ENCODE data around the gene DLEC1. TPM values are rescaled to one million over a fixed set of nuclear protein-coding genes. Genes with fewer than 3 reads are reported as not detected.

The DLEC1 gene
- total and polyA plus RNA-seq, 2 donors from 2014 or later, result 0.52 to 3.3 TPM

DNA sequence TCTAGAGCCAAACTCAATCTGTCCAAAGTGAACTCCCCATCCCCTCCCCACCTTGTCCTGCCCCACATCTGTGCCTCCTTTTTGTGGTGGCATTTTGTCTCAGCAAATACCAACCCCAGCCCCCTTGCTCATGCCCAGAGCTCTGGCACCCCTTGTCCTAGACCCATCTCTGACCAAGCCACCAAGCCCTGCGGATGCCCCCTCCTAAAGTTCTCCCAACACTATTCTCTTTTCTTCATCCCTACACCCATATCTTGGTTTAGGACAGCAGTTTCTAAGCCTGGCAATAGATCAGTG, 80.2 kb downstream of the DLEC1 start:
- FAIRE-seq, result no peak
- Histone ChIP-seq H3K36me3 (ENCODE audit: control insufficient read depth in 2 of 3, insufficient read depth in 3 of 3, low read length in 3 of 3) (peaks cover 0 to 22% (median 14%) of the 10 kb centered on the region in 3 donors), H3K9me3 (ENCODE audit: control insufficient read depth in 2 of 3, insufficient read depth in 1 of 3, low read length in 3 of 3) (no peaks in the 10 kb centered on the region), H3K4me3 (ENCODE audit: low read length in 3 of 3) (no peak overlapping the region), H3K9ac (ENCODE audit: low read length in 3 of 3) (no peak overlapping the region), H3K27me3 (ENCODE audit: control insufficient read depth, insufficient read depth, low read length) (no peaks in the 10 kb centered on the region), H3K27ac (ENCODE audit: low read depth in 2 of 2, low read length in 2 of 2) (no peak overlapping the region), H3K4me1 (ENCODE audit: control insufficient read depth in 2 of 3, insufficient read depth in 2 of 3, low read depth in 1 of 3, low read length in 3 of 3) (peaks cover 0 to 14% (median 10%) of the 10 kb centered on the region in 3 donors)
- DNase-seq, result peak in 1 of 5 donors; percentile 22
- TF ChIP-seq, protein P1, sequence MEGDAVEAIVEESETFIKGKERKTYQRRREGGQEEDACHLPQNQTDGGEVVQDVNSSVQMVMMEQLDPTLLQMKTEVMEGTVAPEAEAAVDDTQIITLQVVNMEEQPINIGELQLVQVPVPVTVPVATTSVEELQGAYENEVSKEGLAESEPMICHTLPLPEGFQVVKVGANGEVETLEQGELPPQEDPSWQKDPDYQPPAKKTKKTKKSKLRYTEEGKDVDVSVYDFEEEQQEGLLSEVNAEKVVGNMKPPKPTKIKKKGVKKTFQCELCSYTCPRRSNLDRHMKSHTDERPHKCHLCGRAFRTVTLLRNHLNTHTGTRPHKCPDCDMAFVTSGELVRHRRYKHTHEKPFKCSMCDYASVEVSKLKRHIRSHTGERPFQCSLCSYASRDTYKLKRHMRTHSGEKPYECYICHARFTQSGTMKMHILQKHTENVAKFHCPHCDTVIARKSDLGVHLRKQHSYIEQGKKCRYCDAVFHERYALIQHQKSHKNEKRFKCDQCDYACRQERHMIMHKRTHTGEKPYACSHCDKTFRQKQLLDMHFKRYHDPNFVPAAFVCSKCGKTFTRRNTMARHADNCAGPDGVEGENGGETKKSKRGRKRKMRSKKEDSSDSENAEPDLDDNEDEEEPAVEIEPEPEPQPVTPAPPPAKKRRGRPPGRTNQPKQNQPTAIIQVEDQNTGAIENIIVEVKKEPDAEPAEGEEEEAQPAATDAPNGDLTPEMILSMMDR (IDR thresholded peaks at IDR 0.05; ENCODE audit: borderline replicate concordance, extremely low read depth, insufficient read depth), result no peak
- intact Hi-C loops (cut with DNase I), result no loop called here

DNA sequence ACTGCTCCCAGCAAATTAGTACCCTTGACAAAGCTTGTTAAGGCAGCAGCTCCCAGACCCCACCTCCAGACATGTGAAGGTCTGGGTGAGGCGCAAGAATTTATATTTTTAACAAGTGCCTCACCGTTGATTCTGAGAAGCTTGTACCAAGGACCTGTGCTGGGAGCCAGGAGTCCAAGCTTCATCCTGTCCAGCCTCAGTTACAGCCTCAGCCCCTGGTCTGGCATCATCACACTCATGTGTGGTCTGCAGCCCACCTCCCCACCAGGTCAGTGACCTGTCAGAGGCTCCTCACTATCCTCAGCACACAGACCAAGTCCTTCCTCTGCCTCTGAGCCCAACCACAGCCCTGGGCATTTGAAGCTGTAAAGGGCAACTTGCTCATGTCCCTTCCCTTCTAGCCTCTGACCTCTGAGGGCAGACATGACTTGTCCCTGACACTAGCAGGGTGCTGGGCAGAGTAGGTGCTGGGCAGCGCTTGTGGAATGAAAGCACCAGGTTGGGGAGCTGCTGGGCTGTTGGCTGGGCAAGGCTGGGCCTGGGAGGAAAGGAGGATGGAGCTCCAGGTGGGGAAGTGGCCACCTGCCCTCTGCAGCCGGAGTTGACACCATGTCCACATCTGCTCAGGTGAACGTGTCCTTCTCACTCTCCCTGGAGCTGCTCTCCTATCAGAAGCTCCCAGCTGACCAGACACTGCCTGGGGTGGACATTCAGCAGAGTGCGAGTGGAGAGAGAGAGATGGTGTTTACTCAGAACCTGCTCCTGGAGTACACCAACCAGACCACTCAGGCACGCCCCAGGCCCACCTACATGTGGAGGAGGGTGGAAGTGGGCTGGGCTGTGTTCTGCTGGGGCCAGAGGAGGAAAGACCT, 81.0 kb downstream of the DLEC1 start:
- peak in 2 of 5 donors; percentile 29 to 58 for DNase-seq
- Histone ChIP-seq H3K36me3 (ENCODE audit: control insufficient read depth in 2 of 3, insufficient read depth in 3 of 3, low read length in 3 of 3) (peaks cover 0 to 24% (median 20%) of the 10 kb centered on the region in 3 donors), H3K27me3 (ENCODE audit: control insufficient read depth, insufficient read depth, low read length) (no peaks in the 10 kb centered on the region), H3K4me1 (ENCODE audit: control insufficient read depth in 2 of 3, insufficient read depth in 2 of 3, low read depth in 1 of 3, low read length in 3 of 3) (peaks cover 0 to 17% (median 11%) of the 10 kb centered on the region in 3 donors), H3K9me3 (ENCODE audit: control insufficient read depth in 2 of 3, insufficient read depth in 1 of 3, low read length in 3 of 3) (no peaks in the 10 kb centered on the region), H3K4me3 (ENCODE audit: low read length in 3 of 3) (no peak overlapping the region), H3K27ac (ENCODE audit: low read depth in 2 of 2, low read length in 2 of 2) (no peak overlapping the region), H3K9ac (ENCODE audit: low read length in 3 of 3) (no peak overlapping the region)
- no peak for FAIRE-seq
- intact Hi-C loops (cut with DNase I), result no loop called here
- TF ChIP-seq, protein P1 (IDR thresholded peaks at IDR 0.05; ENCODE audit: borderline replicate concordance, extremely low read depth, insufficient read depth), result no peak

DNA sequence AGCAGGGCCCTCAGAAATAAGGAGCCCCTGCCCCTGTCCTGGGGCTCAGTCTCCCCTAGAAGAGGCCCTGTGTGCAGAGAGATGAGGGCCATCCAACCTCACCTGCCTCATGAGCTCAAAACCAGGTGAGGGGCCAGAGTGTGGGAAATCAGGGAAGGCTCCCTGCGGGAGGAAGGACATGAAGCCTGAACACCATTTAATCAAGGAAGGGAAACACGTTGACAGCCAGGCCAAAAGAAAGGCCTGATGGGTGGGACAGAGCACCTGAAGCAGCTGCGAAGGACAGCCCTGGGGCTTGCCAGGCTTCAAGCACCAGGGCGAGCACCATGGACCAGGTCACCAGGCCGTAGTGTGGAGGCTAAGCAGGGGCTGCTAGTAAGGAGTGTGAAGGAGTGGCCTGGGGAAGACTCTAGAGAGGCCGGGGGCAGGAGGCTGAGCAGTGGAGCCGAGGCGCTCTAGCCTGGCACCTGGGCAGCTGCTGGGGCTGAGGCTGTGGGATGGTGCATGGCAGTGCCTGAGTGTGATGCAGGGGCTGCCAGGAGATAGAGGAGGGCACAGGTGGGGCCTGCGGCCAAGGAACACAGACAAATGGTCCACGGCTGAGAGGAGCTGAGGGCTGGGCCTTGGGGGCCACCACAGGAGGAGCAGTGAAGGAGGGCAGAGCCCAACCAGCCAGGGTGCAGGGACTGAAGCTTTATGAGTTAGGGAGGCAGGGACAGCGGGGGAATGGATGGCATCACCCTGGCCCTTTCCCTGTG, 81.9 kb downstream of the DLEC1 start:
- DNase-seq (peak in 2 of 5 donors; percentile 6 to 24), FAIRE-seq (no peak)
- no peak overlapping the region for H3K9ac ChIP-seq (ENCODE audit: low read length in 3 of 3)
- TF ChIP-seq, protein P1 (IDR thresholded peaks at IDR 0.05; ENCODE audit: borderline replicate concordance, extremely low read depth, insufficient read depth), result no peak
- H3K36me3 ChIP-seq (ENCODE audit: control insufficient read depth in 2 of 3, insufficient read depth in 3 of 3, low read length in 3 of 3), result peaks cover 0 to 32% (median 25%) of the 10 kb centered on the region in 3 donors
- peaks cover 0 to 21% (median 11%) of the 10 kb centered on the region in 3 donors for H3K4me1 ChIP-seq (ENCODE audit: control insufficient read depth in 2 of 3, insufficient read depth in 2 of 3, low read depth in 1 of 3, low read length in 3 of 3)
- no peak overlapping the region for H3K27ac ChIP-seq (ENCODE audit: low read depth in 2 of 2, low read length in 2 of 2)
- no peaks in the 10 kb centered on the region for H3K27me3 ChIP-seq (ENCODE audit: control insufficient read depth, insufficient read depth, low read length)
- H3K9me3 ChIP-seq (ENCODE audit: control insufficient read depth in 2 of 3, insufficient read depth in 1 of 3, low read length in 3 of 3), result no peaks in the 10 kb centered on the region
- H3K4me3 ChIP-seq (ENCODE audit: low read length in 3 of 3), result no peak overlapping the region
- intact Hi-C loops (cut with DNase I), result no loop called here

All from kidney (tissue), 14 donors.